ENCODE data around the gene LCN2.

LCN2 gene

DNA sequence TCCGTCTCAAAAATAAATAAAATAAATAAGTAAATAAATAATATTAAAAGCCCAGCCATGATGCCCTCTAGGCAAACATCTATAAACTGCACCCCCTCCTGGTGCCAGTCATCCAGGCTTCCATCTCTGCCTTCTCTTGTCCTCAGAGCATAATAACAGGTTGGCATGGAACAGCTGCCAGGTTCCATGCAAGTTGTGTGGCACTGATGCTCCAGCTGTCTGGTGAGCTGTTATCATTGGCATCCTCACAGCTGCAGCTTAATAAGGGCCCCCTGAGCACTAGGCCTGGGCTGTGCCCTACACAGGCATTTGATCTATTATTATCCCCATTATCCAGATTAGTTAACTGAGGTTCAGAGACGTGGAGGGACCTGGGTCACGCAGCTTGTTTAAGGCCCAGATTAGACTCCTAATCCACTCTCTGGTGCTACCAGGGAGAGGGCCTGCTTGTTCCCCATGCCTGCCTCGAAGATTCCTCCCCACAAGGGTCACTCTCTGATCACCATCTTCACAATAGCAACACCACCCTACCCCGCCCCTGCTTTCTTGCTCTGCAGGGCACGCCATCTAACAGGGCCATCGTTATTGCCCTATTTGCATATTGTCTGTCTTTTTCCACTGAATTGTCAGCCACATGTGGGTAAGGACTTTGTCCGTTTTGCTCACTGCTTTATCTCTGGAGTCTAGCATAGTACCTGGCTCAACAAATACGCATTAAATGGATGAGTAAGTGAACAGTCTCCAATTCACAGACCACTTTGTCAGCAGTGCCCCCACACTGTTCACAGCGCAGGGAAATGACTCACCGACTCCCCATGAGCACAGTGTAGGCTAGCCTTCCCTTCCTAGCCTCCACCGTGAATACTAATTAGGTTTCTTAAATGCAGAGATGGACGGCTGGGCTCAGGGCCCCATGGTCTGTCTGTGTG, 52.5 kb downstream of the LCN2 start:
- DNase-seq (ENCODE audit: insufficient read length, low spot score): no peak
- no peak for FAIRE-seq
- TF ChIP-seq, protein P1, sequence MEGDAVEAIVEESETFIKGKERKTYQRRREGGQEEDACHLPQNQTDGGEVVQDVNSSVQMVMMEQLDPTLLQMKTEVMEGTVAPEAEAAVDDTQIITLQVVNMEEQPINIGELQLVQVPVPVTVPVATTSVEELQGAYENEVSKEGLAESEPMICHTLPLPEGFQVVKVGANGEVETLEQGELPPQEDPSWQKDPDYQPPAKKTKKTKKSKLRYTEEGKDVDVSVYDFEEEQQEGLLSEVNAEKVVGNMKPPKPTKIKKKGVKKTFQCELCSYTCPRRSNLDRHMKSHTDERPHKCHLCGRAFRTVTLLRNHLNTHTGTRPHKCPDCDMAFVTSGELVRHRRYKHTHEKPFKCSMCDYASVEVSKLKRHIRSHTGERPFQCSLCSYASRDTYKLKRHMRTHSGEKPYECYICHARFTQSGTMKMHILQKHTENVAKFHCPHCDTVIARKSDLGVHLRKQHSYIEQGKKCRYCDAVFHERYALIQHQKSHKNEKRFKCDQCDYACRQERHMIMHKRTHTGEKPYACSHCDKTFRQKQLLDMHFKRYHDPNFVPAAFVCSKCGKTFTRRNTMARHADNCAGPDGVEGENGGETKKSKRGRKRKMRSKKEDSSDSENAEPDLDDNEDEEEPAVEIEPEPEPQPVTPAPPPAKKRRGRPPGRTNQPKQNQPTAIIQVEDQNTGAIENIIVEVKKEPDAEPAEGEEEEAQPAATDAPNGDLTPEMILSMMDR (IDR thresholded peaks at IDR 0.05; ENCODE audit: insufficient read depth, missing control alignments): no peak

- no peak for FAIRE-seq
- TF ChIP-seq, protein P1 (IDR thresholded peaks at IDR 0.05; ENCODE audit: insufficient read depth, missing control alignments): no peak
- no peak for DNase-seq (ENCODE audit: insufficient read length, low spot score)
Observed at GRCh38 chr9:128202648-128203023, 53.4 kb downstream of the LCN2 start.

Measured in D721Med (cell line).